Stimulated activated CD8-positive, alpha-beta memory T cell treated with anti-CD3 and anti-CD28 coated beads, Interleukin-12 subunit alpha, Interleukin-12 subunit beta, amount 100 ng/mL, for 24 hours (primary cell): ENCODE data around the gene EPS8L3.
"Not testable (repeated sequence)": the region's sequence is repeated elsewhere in the genome, so short reads cannot be mapped to it uniquely, and the experiment has no call there.

Source experiments
- DNase-seq: peaks from one replicate; pipeline ENCODE4 v3.0.0-alpha.2; 2020; ENCODE audit errors: extremely low read depth

EPS8L3 gene

DNA sequence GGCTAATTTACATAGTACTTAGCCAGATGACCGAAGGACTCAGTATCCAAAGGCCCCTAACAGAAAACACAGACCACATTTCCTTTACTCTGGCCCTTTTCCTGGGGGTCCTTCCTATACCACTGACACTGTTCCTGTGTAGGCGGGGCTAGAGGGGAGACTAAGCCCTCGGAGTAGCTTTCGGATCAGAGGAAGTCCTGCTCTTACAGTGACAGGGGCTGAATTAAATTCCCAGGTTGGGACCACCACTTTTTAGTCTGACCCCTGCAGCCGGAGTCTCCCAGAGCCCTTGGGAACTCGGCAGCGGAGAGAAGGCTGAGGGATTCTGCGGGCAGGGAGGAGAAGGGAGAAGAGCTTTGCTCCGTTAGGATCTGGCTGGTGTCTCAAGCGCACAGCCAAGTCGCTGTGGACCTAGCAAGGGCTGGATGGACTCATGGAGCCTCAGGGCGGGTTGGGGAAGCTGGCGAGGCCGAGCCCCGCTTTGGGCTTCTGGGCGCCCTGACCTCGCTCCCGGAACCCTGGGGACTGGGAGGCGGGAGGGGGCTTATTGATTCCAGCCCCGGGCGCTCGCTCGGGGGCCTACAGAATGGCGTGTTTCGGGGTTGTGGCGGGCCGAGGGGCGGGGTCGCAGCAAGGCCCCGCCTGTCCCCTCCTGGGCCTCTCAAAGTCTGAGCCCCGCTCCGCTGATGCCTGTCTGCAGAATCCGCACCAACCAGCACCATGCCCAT, 52.0 kb downstream of the EPS8L3 start, which contains the start of gene GSTM5:
GSTM5 (plus strand) TSS at position 659 of the 728 bp plus-strand sequence; CDS start at position 721, 62 bp downstream.
- DNase-seq: not testable (repeated sequence)

DNA sequence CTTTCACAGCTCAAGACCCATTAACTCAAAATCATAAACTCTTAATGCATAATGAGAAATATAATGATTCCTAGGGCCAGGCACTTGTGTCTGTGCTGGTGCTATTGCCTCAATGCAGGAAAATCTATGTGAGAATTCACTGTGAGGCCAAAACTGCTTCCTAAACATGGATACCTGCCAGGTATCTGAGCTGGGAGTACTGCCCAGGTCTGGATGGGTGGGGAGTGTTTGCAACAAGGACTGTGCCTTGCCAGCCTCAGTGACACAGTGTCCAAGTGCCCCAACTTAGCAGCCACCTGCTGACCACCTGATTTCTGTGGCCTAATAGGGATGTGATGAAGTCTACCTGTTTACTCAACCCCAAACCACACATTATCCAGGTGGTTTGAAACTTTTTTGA, 53.9 kb downstream of the EPS8L3 start:
- DNase-seq: not testable (repeated sequence)

DNA sequence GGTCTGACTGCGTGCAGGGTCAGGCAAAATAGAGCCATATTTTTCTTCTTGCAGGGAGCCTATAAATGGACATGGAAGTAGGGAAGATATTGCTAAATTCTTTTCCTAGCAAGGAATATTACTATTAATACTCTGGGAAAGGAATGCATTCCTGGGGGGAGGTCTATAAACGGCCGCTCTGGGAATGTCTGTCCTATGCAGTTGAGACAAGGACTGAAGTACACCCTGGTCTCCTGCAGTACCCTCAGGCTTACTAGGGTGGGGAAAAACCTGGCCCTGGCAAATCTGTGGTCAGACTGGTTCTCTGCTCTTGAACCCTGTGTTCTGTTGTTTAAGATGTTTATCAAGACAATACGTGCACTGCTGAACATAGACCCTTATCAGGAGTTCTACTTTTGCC, 54.8 kb downstream of the EPS8L3 start:
- DNase-seq: not testable (repeated sequence)

DNA sequence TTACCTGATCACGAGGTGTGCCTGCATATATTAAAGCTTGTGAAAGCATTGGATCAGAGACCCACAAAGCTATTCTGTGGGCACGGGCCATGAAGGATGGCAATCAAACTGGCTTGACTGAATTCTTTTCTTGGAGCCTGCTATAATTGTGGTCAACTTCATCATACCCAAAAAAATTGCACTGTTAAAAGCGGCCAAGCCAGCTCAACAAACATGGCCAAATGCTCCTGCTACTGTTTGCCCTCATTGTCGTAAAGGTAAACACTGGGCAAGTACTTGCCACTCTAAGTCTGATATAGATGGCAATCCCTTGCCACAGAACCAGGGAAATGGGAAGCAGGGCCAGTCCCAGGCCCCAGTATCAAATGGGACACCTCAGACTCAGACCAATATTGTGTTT, 58.3 kb downstream of the EPS8L3 start:
- DNase-seq: no peak

DNA sequence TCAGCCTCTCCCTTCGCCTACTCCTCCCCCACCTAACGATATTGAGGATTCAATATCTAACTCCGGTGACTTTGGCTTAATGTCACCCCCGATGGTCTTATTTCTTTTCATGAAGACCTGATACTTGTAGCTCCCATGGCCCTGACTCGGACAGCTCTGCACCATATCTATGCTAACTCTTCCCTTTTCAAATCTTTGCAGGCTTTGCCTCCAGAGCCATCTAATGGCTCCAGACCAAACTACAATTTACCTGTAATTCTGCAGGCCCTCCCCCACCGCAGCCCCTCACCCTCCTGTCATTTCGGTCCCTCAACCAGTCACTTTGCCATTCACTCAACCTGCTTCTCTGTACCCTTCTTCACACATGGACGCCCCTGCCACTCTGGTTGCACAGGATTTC, 59.5 kb downstream of the EPS8L3 start:
- no peak for DNase-seq

DNA sequence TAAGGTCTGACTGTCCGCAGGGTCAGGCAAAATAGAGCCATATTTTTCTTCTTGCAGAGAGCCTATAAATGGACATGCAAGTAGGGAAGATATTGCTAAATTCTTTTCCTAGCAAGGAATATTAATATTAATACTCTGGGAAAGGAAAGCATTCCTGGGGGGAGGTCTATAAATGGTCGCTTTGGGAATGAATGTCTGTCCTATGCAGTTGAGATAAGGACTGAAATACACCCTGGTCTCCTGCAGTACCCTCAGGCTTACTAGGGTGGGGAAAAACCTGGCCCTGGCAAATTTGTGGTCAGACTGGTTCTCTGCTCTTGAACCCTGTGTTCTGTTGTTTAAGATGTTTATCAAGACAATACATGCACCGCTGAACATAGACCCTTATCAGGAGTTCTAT, 60.8 kb downstream of the EPS8L3 start:
- not testable (repeated sequence) for DNase-seq
